Kasumi-1 (cell line): ENCODE measurements around the gene SESN3.
"Not testable (repeated sequence)": the region's sequence is repeated elsewhere in the genome, so short reads cannot be mapped to it uniquely, and the experiment has no call there.

ENCODE experiments used
- DNase-seq, 2 experiments: peaks; one replicate each; lab custom pipeline; 2025; lab: John Stamatoyannopoulos, UW

The SESN3 gene

GRCh38 chr11:95231127-95231880 is at the start of gene SESN3:
SESN3 (minus strand) TSS chr11:95231202; CDS start chr11:95230860, 342 bp downstream.
- peak; percentile 100 for DNase-seq

- peak; percentile 17 to 22 for DNase-seq
Observed at GRCh38 chr11:95279921-95280868, 49.2 kb upstream of the SESN3 start.

GRCh38 chr11:95277868-95278267 is 46.9 kb upstream of the SESN3 start:
- no peak for DNase-seq

- DNase-seq = no peak
Observed at GRCh38 chr11:95276139-95276538, 45.1 kb upstream of the SESN3 start.

GRCh38 chr11:95273618-95274017 is 42.6 kb upstream of the SESN3 start:
- not testable (repeated sequence) for DNase-seq

GRCh38 chr11:95269036-95269819 is 38.2 kb upstream of the SESN3 start:
- no peak for DNase-seq

- no peak for DNase-seq
Observed at GRCh38 chr11:95268391-95268790, 37.4 kb upstream of the SESN3 start.

- DNase-seq = no peak
Observed at GRCh38 chr11:95267601-95268213, 36.7 kb upstream of the SESN3 start.

- DNase-seq = no peak
Observed at GRCh38 chr11:95266751-95267374, 35.9 kb upstream of the SESN3 start.

GRCh38 chr11:95264881-95265280 is 33.9 kb upstream of the SESN3 start:
- DNase-seq = no peak

- DNase-seq = peak; percentile 72 to 78
Observed at GRCh38 chr11:95262994-95263765, 32.2 kb upstream of the SESN3 start.

- DNase-seq = no peak
Observed at GRCh38 chr11:95257456-95257971, 26.5 kb upstream of the SESN3 start.

GRCh38 chr11:95256321-95256779 is 25.3 kb upstream of the SESN3 start:
- peak; percentile 94 to 98 for DNase-seq

- DNase-seq = no peak
Observed at GRCh38 chr11:95255251-95256145, 24.5 kb upstream of the SESN3 start.

- DNase-seq = no peak
Observed at GRCh38 chr11:95254716-95255115, 23.7 kb upstream of the SESN3 start.

- DNase-seq = peak; percentile 93 to 96
Observed at GRCh38 chr11:95254131-95254704, 23.2 kb upstream of the SESN3 start.

GRCh38 chr11:95253141-95253540 is 22.1 kb upstream of the SESN3 start:
- DNase-seq = no peak

- no peak for DNase-seq
Observed at GRCh38 chr11:95252586-95252985, 21.6 kb upstream of the SESN3 start.

GRCh38 chr11:95251896-95252295 is 20.9 kb upstream of the SESN3 start:
- DNase-seq = not testable (repeated sequence)
